Dermis microvascular lymphatic vessel endothelial cell (primary cell): ENCODE results near the gene NFAT5. TPM values are rescaled to one million over a fixed set of nuclear protein-coding genes. Genes with fewer than 3 reads are reported as not detected.
"Not testable (repeated sequence)": the region's sequence is repeated elsewhere in the genome, so short reads cannot be mapped to it uniquely, and the experiment has no call there.

Source experiments
- DNase-seq, 2 donors: peaks; one replicate each; pipeline versions ENCODE4 v3.0.0 to v3.0.0-alpha.2; 2010; ENCODE audit warnings: low read depth in 2 of 2
- total RNA-seq: library from RNA; depleted of rRNA; stranded (reverse); fragments of >200 nt; gene quantifications from 2 replicates; pipeline ENCODE4 v1.2.1, GENCODE V29; 2014

Gene NFAT5
- total RNA-seq, 1 donor from 2014 or later = 22.1 TPM

GRCh38 chr16:69595127-69596036 is 29.6 kb downstream of the NFAT5 start:
- DNase-seq = peak in 1 of 2 donors; percentile 45

GRCh38 chr16:69596801-69597200 is 31.0 kb downstream of the NFAT5 start:
- DNase-seq = no peak

- no peak for DNase-seq
These were observed 32.3 kb downstream of the NFAT5 start for GRCh38 chr16:69598045-69598444.

- DNase-seq = no peak
These were observed 34.0 kb downstream of the NFAT5 start for GRCh38 chr16:69599731-69600130.

- no peak for DNase-seq
These were observed 34.4 kb downstream of the NFAT5 start for GRCh38 chr16:69600202-69600601.

GRCh38 chr16:69601250-69601649 is 35.5 kb downstream of the NFAT5 start:
- DNase-seq = no peak

- DNase-seq = no peak
These were observed 41.2 kb downstream of the NFAT5 start for GRCh38 chr16:69606985-69607384.

- DNase-seq = no peak
These were observed 41.9 kb downstream of the NFAT5 start for GRCh38 chr16:69607674-69608073.

- DNase-seq = no peak
These were observed 44.6 kb downstream of the NFAT5 start for GRCh38 chr16:69610356-69610755.

- no peak for DNase-seq
These were observed 45.4 kb downstream of the NFAT5 start for GRCh38 chr16:69611103-69611640.

GRCh38 chr16:69613378-69614154 is 47.8 kb downstream of the NFAT5 start:
- DNase-seq = peak in 1 of 2 donors; percentile 34

GRCh38 chr16:69615528-69615927 is 49.8 kb downstream of the NFAT5 start:
- no peak for DNase-seq

GRCh38 chr16:69616082-69616481 is 50.3 kb downstream of the NFAT5 start:
- no peak for DNase-seq

- DNase-seq = peak; percentile 68 to 75
These were observed 52.5 kb downstream of the NFAT5 start for GRCh38 chr16:69618307-69618706.

GRCh38 chr16:69618721-69619120 is 53.0 kb downstream of the NFAT5 start:
- no peak for DNase-seq

- peak; percentile 43 to 87 for DNase-seq
These were observed 53.7 kb downstream of the NFAT5 start for GRCh38 chr16:69619514-69619913.

- DNase-seq = no peak
These were observed 54.8 kb downstream of the NFAT5 start for GRCh38 chr16:69620573-69620972.

GRCh38 chr16:69621225-69621624 is 55.5 kb downstream of the NFAT5 start:
- no peak for DNase-seq

GRCh38 chr16:69626256-69626655 is 60.5 kb downstream of the NFAT5 start:
- no peak for DNase-seq

- no peak for DNase-seq
These were observed 67.1 kb downstream of the NFAT5 start for GRCh38 chr16:69632828-69633227.

GRCh38 chr16:69633375-69633774 is 67.6 kb downstream of the NFAT5 start:
- DNase-seq = no peak

GRCh38 chr16:69636563-69637146 is 70.9 kb downstream of the NFAT5 start:
- DNase-seq = not testable (repeated sequence)
